Liver (tissue), 3 donors: ENCODE measurements around the gene ORC4.

Experiments
- GABPA ChIP-seq, 2 donors: IDR thresholded peaks in 1 of 2; conservative IDR thresholded peaks in 1 of 2; 2 replicates each; pipeline ENCODE4 v1.6.1; 2016; ENCODE audit warnings: antibody characterized with exemption in 2 of 2, mild to moderate bottlenecking in 1 of 2, moderate library complexity in 1 of 2
- TF ChIP-seq, protein P1 (sequence below): fragments of 150-350 bp; IDR thresholded peaks from 2 replicates; pipeline ENCODE4 v1.5.1; 2017; ENCODE audit warnings: improper control_type of control experiment, low read depth, low read length; ENCODE audit not compliant: missing input control
- donor health status: healthy.
- donor health status: healthy.

DNA sequence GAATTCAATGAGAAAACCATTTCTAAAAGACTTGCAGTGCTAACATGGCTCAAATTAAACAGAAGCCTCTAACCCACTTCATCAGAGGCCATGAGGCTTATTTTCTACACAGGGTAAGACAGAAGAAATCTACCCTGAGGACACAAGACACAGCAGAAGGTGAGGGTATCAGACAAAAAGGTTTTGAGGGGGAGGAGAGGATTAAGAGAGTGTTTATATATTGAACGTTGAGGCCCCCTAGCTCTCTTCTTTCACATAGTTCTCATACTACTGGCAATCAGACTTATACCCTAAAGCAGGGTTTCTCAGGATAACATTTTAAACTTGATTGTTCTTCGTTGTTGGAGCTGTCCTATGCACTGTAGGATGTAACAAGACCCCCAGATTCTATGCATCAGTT, 21.4 kb downstream of the ORC4 start:
- TF ChIP-seq, protein P1, sequence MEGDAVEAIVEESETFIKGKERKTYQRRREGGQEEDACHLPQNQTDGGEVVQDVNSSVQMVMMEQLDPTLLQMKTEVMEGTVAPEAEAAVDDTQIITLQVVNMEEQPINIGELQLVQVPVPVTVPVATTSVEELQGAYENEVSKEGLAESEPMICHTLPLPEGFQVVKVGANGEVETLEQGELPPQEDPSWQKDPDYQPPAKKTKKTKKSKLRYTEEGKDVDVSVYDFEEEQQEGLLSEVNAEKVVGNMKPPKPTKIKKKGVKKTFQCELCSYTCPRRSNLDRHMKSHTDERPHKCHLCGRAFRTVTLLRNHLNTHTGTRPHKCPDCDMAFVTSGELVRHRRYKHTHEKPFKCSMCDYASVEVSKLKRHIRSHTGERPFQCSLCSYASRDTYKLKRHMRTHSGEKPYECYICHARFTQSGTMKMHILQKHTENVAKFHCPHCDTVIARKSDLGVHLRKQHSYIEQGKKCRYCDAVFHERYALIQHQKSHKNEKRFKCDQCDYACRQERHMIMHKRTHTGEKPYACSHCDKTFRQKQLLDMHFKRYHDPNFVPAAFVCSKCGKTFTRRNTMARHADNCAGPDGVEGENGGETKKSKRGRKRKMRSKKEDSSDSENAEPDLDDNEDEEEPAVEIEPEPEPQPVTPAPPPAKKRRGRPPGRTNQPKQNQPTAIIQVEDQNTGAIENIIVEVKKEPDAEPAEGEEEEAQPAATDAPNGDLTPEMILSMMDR, result no peak
- TF ChIP-seq GABPA (IDR thresholded peaks at IDR 0.05 in 1 of 2, conservative IDR thresholded peaks at IDR 0.05 in 1 of 2), result no peak
